ENCODE measurements around the gene ZC3H7B.

DNA sequence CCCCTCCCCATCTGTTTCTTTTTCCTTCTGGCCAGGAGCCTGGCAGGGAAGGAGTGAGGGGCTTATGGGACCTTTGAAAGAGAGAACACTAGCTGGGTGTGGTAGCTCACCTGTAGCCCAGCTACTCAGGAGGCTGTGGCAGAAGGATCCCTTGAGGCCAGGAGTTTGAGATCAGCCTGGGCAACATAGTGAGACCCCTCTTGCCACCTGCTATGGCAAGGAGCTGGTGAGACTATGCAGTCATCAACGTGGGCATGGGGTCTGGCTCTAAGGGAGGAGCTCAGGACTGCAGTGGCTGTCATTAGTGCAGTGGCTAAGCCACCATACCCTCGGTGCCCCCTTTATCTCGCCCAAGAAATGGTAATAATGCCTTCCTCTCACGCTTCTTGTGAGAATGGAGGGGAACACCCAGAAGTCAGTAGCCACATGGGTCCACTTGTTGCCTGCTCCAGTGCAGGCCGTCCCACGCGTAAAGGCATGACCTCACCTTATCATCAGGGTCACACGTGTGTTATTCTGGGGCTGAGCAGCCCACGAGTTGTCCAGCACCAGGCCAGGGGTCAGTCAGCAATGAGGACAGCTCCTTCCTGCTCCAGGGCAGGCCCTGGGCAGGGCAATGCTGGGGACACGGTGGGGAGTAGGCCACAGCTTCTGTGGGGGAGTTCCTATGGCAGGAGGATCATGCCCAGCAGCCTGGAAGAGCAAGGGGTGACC lies 52.7 kb downstream of the ZC3H7B start:
- no peak for TF ChIP-seq EZH2 (IDR thresholded peaks at IDR 0.05)
- TF ChIP-seq, protein P1, sequence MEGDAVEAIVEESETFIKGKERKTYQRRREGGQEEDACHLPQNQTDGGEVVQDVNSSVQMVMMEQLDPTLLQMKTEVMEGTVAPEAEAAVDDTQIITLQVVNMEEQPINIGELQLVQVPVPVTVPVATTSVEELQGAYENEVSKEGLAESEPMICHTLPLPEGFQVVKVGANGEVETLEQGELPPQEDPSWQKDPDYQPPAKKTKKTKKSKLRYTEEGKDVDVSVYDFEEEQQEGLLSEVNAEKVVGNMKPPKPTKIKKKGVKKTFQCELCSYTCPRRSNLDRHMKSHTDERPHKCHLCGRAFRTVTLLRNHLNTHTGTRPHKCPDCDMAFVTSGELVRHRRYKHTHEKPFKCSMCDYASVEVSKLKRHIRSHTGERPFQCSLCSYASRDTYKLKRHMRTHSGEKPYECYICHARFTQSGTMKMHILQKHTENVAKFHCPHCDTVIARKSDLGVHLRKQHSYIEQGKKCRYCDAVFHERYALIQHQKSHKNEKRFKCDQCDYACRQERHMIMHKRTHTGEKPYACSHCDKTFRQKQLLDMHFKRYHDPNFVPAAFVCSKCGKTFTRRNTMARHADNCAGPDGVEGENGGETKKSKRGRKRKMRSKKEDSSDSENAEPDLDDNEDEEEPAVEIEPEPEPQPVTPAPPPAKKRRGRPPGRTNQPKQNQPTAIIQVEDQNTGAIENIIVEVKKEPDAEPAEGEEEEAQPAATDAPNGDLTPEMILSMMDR (IDR thresholded peaks at IDR 0.05), result no peak

Measured in neural progenitor cell (in vitro differentiated cells).